Diencephalon (tissue), 1 donor: Measurements from ENCODE around the gene TUSC1. TPM values are rescaled to one million over a fixed set of nuclear protein-coding genes. Genes with fewer than 3 reads are reported as not detected.

ENCODE experiments used
- total RNA-seq: library from RNA; depleted of rRNA; stranded (reverse); fragments of >200 nt; gene quantifications from one replicate; pipeline ENCODE4 v1.2.3, GENCODE V29; 2014

Gene TUSC1
- 11.5 TPM for total RNA-seq

DNA sequence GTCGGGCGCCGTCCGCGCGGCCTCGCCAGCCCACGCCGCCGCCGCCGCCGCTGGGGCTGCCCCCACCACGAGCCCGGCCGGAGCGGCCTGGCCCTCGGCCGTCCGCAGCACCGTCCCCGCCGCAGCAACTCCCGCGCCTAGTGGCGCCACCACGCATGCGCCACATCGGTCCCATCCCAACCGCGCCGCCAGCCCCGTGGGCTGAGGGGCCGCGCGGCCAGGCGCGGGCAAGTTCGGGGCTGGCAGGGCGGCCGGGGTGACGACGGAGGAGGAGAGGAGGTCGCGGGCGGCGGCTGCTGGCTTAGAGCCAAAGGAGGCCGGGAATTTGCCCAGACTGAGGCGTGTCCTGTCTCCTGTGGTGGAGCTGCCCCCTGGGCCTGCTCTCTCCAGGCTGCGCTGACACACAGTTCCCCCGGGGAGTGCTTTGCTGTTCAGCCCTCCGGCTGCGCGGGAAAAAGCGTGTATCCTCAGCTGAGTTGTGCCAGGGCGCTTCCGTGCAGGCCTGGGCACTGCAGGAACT lies at the start of gene TUSC1:
Gene TUSC1, minus strand, starts transcription at position 298 of the 520 bp plus-strand sequence. Its CDS starts 132 bp downstream, at position 166.

